K562 (cell line): ENCODE measurements around the gene PTH1R. TPM values are rescaled to one million over a fixed set of nuclear protein-coding genes. Genes with fewer than 3 reads are reported as not detected.

Source experiments
- ATF6 ChIP-seq: sonication (generic); formaldehyde crosslinking; IDR thresholded peaks from 2 replicates; pipeline ENCODE4 v1.4.0; 2020; ENCODE audit warnings: mild to moderate bottlenecking, missing genetic modification reagents
- CBFA2T2 ChIP-seq: fragments of 450-650 bp; conservative IDR thresholded peaks from 2 replicates; pipeline ENCODE4 v1.6.1; 2017; ENCODE audit warnings: mild to moderate bottlenecking
- CC2D1A ChIP-seq: fragments of 450-650 bp; IDR thresholded peaks from 2 replicates; pipeline ENCODE4 v1.6.1; 2017; ENCODE audit warnings: mild to moderate bottlenecking
- CCNT2 ChIP-seq: IDR thresholded peaks from 2 replicates; pipeline ENCODE4 v1.6.1; 2011; ENCODE audit warnings: borderline replicate concordance, low read depth, mild to moderate bottlenecking, moderate library complexity, mixed read lengths, low read length; ENCODE audit not compliant: insufficient read length; ENCODE audit errors: extremely low read depth
- DLX4 ChIP-seq: fragments of 250-450 bp; sonication (Bioruptor Pico); IDR thresholded peaks from 2 replicates; pipeline ENCODE4 v1.6.1; 2021; ENCODE audit warnings: mild to moderate bottlenecking
- EHMT2 ChIP-seq: fragments of 450-650 bp; IDR thresholded peaks from 2 replicates; pipeline ENCODE4 v1.6.1; 2018; ENCODE audit warnings: antibody characterized with exemption
- ERF ChIP-seq: fragments of 450-650 bp; formaldehyde crosslinking; IDR thresholded peaks from 2 replicates; pipeline ENCODE4 v1.4.0; 2020; ENCODE audit warnings: mild to moderate bottlenecking, mixed read lengths
- ETV6 ChIP-seq, 3 experiments: fragments of 150-350 bp in 1 of 3; sonication (generic) in 1 of 3; formaldehyde crosslinking in 1 of 3; IDR thresholded peaks; 2 replicates each; pipeline versions ENCODE4 v1.6.1 to v1.8.0; 2014 to 2022; ENCODE audit warnings: borderline replicate concordance in 2 of 3, low read depth in 2 of 3, antibody characterized with exemption in 1 of 3, low read length in 1 of 3, mild to moderate bottlenecking in 1 of 3, missing genetic modification reagents in 1 of 3
- FOXK1 ChIP-seq: sonication (generic); formaldehyde crosslinking; IDR thresholded peaks from 2 replicates; pipeline ENCODE4 v1.8.0; 2022; ENCODE audit warnings: missing genetic modification reagents, mild to moderate bottlenecking, borderline replicate concordance
- HDAC2 ChIP-seq: fragments of 450-650 bp; IDR thresholded peaks from 2 replicates; pipeline ENCODE4 v1.6.1; 2016; ENCODE audit warnings: mild to moderate bottlenecking
- HSF4 ChIP-seq: fragments of 250-450 bp; sonication (Bioruptor Pico); IDR thresholded peaks from 2 replicates; pipeline ENCODE4 v2.1.2; 2022; ENCODE audit warnings: mild to moderate bottlenecking, moderate library complexity, borderline replicate concordance
- IFI16 ChIP-seq: fragments of 250-450 bp; sonication (Bioruptor Pico); IDR thresholded peaks from 2 replicates; pipeline ENCODE4 v2.1.2; 2022; ENCODE audit warnings: mild to moderate bottlenecking, inconsistent platforms
- ILF3 ChIP-seq: fragments of 450-650 bp; IDR thresholded peaks from 2 replicates; pipeline ENCODE4 v1.6.1; 2018; ENCODE audit warnings: antibody characterized with exemption, mild to moderate bottlenecking, moderate library complexity, borderline replicate concordance
- KLF16 ChIP-seq: IDR thresholded peaks from 2 replicates; pipeline ENCODE4 v1.6.1; 2016; ENCODE audit warnings: antibody characterized with exemption
- MAX ChIP-seq: sonication (generic); formaldehyde crosslinking; IDR thresholded peaks from 2 replicates; pipeline ENCODE4 v1.9.0; 2022; ENCODE audit warnings: mild to moderate bottlenecking, missing genetic modification reagents
- NRF1 ChIP-seq, 2 experiments: fragments of 450-650 bp; IDR thresholded peaks in 1 of 2; conservative IDR thresholded peaks in 1 of 2; 2 replicates each; pipeline ENCODE4 v1.6.1; 2014; ENCODE audit warnings: mild to moderate bottlenecking in 2 of 2
- PCBP1 ChIP-seq: fragments of 200-400 bp; formaldehyde crosslinking; IDR thresholded peaks from 2 replicates; pipeline ENCODE4 v1.6.1; 2018; ENCODE audit warnings: mild to moderate bottlenecking, low read depth, low read length; ENCODE audit not compliant: poor library complexity, severe bottlenecking
- RFX1 ChIP-seq: fragments of 450-650 bp; IDR thresholded peaks from 2 replicates; pipeline ENCODE4 v1.6.1; 2016; ENCODE audit warnings: mild to moderate bottlenecking, moderate library complexity
- SAFB ChIP-seq: fragments of 200-400 bp; formaldehyde crosslinking; IDR thresholded peaks from 2 replicates; pipeline ENCODE4 v1.6.1; 2017; ENCODE audit warnings: low read depth, low read length, borderline replicate concordance
- TRIM28 ChIP-seq: fragments of 450-650 bp; IDR thresholded peaks from 2 replicates; pipeline ENCODE4 v1.6.1; 2017
- UBTF ChIP-seq, 2 experiments: IDR thresholded peaks; 2 replicates each; pipeline ENCODE4 v1.6.1; 2012; ENCODE audit warnings: improper control_type of control experiment in 2 of 2, low read depth in 2 of 2, low read length in 2 of 2, borderline replicate concordance in 1 of 2
- ZNF143 ChIP-seq: sonication (generic); formaldehyde crosslinking; IDR thresholded peaks from 2 replicates; pipeline ENCODE4 v1.9.0; 2022; ENCODE audit warnings: mild to moderate bottlenecking, missing genetic modification reagents
- ZNF445 ChIP-seq: fragments of 250-450 bp; sonication (Bioruptor Pico); IDR thresholded peaks from 2 replicates; pipeline ENCODE4 v1.4.0; 2020; ENCODE audit warnings: low read depth, mild to moderate bottlenecking, moderate library complexity
- ZNF668 ChIP-seq: fragments of 250-450 bp; sonication (Bioruptor Pico); IDR thresholded peaks from 2 replicates; pipeline ENCODE4 v1.8.0; 2022; ENCODE audit warnings: mild to moderate bottlenecking, inconsistent platforms
- polyA plus RNA-seq, 8 experiments: library from polyadenylated mRNA; depleted of rRNA in 4 of 8; stranded (reverse) in 5 of 8; unstranded in 3 of 8; fragments of >200 nt; fragmentation: Nextera tagmentation in 2 of 8; fragmentation: Illumina TruSeq in 1 of 8; extraction: Ambion mirVana in 2 of 8; extraction: Trizol in 1 of 8; gene quantifications; 2 replicates each; pipeline versions ENCODE4 v1.2.1 to v1.2.3, GENCODE V29; 2011 to 2014; ENCODE audit warnings: inconsistent platforms in 1 of 8, missing spikeins in 1 of 8
- total RNA-seq, 7 experiments: library from RNA; depleted of rRNA in 6 of 7; stranded (reverse); fragments of >200 nt in 6 of 7; fragmentation: Illumina TruSeq in 2 of 7; extraction: Trizol in 2 of 7; gene quantifications; 2 replicates each; pipeline versions ENCODE4 v1.2.1 to v1.2.3, GENCODE V29; 2011 to 2021; ENCODE audit warnings: low replicate concordance in 1 of 7

The PTH1R gene
- total and polyA plus RNA-seq, 9 of the 15 experiments (the other 6 are each of a cell fraction or from before 2014, with no cell fraction given): not detected

GRCh38 chr3:46948830-46949671, 71.5 kb downstream of the PTH1R start (continued):
- TF ChIP-seq HSF4 (CRISPR knock-in tag) (no peak), ILF3 (no peak), KLF16 (peak; percentile 23; the same call in 1 of the 2 replicates), HDAC2 (no peak), FOXK1 (CRISPR knock-in tag) (no peak), EHMT2 (no peak), ZNF668 (CRISPR knock-in tag) (no peak), CBFA2T2 (no peak), DLX4 (CRISPR knock-in tag) (no peak), IFI16 (CRISPR knock-in tag) (no peak), TRIM28 (no peak), ETV6 (IDR thresholded peaks at IDR 0.05; ENCODE audit: borderline replicate concordance in 1 of 2, low read depth in 2 of 2, low read length in 1 of 2) (peak in 1 of 2 experiments; percentile 69; a peak in 1 of 4 replicates), ETV6 (CRISPR knock-in tag; IDR thresholded peaks at IDR 0.05; ENCODE audit: borderline replicate concordance) (no peak), SAFB (no peak), ATF6 (CRISPR knock-in tag) (0 out of 2 replicates have a peak, but pooled peaks have one; percentile 54), NRF1 (conservative IDR thresholded peaks at IDR 0.05 in 1 of 2, IDR thresholded peaks at IDR 0.05 in 1 of 2) (no peak), UBTF (IDR thresholded peaks at IDR 0.05; ENCODE audit: borderline replicate concordance in 1 of 2, low read depth in 2 of 2, low read length in 2 of 2) (no peak), PCBP1 (no peak), CC2D1A (no peak), RFX1 (no peak), ZNF445 (no peak), CCNT2 (no peak), ERF (CRISPR knock-in tag) (no peak), ZNF143 (CRISPR knock-in tag) (no peak), MAX (0 out of 2 replicates have a peak, but pooled peaks have one; percentile 8)
